ENCODE measurements around the gene RFTN2. TPM values are rescaled to one million over a fixed set of nuclear protein-coding genes. Genes with fewer than 3 reads are reported as not detected.

RFTN2 gene
- total and polyA plus RNA-seq, 2 of the 13 experiments (the other 11 are each of a cell fraction or from before 2014, with no cell fraction given), result not detected

DNA sequence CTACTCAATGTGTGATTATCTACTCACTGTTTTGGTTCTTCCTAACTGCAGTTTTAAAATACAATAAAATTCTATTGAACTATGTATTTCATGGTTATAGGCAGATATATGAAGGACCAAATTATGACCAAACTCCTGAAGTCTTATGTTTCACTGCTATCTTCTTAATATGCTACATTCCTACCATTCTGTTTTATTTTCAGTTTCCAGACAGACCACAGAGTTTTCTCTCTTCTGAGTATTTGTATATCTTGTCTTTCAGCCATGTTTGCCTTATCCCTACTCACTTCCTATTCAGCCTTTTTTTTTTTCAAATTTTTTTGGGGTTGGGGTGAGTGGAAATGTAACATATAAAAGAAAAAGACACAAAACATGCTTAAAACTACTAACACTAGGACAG, 6.3 kb downstream of the RFTN2 start (continued):
- TF ChIP-seq, protein P1, sequence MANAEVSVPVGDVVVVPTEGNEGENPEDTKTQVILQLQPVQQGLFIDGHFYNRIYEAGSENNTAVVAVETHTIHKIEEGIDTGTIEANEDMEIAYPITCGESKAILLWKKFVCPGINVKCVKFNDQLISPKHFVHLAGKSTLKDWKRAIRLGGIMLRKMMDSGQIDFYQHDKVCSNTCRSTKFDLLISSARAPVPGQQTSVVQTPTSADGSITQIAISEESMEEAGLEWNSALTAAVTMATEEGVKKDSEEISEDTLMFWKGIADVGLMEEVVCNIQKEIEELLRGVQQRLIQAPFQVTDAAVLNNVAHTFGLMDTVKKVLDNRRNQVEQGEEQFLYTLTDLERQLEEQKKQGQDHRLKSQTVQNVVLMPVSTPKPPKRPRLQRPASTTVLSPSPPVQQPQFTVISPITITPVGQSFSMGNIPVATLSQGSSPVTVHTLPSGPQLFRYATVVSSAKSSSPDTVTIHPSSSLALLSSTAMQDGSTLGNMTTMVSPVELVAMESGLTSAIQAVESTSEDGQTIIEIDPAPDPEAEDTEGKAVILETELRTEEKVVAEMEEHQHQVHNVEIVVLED (CRISPR knock-in tag; IDR thresholded peaks at IDR 0.05; ENCODE audit: borderline replicate concordance), result no peak
- TF ChIP-seq ZNF256 (CRISPR knock-in tag; conservative IDR thresholded peaks at IDR 0.05) (no peak), GTF3A (CRISPR knock-in tag; conservative IDR thresholded peaks at IDR 0.05) (no peak), MEIS1 (CRISPR knock-in tag; IDR thresholded peaks at IDR 0.05; ENCODE audit: borderline replicate concordance) (no peak), ZNF564 (CRISPR knock-in tag; IDR thresholded peaks at IDR 0.05) (no peak), MAF1 (CRISPR knock-in tag; IDR thresholded peaks at IDR 0.05; ENCODE audit: borderline replicate concordance) (no peak), BRD4 (CRISPR knock-in tag; IDR thresholded peaks at IDR 0.05) (no peak)
- TF ChIP-seq, protein P2, sequence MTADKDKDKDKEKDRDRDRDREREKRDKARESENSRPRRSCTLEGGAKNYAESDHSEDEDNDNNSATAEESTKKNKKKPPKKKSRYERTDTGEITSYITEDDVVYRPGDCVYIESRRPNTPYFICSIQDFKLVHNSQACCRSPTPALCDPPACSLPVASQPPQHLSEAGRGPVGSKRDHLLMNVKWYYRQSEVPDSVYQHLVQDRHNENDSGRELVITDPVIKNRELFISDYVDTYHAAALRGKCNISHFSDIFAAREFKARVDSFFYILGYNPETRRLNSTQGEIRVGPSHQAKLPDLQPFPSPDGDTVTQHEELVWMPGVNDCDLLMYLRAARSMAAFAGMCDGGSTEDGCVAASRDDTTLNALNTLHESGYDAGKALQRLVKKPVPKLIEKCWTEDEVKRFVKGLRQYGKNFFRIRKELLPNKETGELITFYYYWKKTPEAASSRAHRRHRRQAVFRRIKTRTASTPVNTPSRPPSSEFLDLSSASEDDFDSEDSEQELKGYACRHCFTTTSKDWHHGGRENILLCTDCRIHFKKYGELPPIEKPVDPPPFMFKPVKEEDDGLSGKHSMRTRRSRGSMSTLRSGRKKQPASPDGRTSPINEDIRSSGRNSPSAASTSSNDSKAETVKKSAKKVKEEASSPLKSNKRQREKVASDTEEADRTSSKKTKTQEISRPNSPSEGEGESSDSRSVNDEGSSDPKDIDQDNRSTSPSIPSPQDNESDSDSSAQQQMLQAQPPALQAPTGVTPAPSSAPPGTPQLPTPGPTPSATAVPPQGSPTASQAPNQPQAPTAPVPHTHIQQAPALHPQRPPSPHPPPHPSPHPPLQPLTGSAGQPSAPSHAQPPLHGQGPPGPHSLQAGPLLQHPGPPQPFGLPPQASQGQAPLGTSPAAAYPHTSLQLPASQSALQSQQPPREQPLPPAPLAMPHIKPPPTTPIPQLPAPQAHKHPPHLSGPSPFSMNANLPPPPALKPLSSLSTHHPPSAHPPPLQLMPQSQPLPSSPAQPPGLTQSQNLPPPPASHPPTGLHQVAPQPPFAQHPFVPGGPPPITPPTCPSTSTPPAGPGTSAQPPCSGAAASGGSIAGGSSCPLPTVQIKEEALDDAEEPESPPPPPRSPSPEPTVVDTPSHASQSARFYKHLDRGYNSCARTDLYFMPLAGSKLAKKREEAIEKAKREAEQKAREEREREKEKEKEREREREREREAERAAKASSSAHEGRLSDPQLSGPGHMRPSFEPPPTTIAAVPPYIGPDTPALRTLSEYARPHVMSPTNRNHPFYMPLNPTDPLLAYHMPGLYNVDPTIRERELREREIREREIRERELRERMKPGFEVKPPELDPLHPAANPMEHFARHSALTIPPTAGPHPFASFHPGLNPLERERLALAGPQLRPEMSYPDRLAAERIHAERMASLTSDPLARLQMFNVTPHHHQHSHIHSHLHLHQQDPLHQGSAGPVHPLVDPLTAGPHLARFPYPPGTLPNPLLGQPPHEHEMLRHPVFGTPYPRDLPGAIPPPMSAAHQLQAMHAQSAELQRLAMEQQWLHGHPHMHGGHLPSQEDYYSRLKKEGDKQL (CRISPR knock-in tag; IDR thresholded peaks at IDR 0.05; ENCODE audit: low read depth), result no peak
- TF ChIP-seq, protein P3, sequence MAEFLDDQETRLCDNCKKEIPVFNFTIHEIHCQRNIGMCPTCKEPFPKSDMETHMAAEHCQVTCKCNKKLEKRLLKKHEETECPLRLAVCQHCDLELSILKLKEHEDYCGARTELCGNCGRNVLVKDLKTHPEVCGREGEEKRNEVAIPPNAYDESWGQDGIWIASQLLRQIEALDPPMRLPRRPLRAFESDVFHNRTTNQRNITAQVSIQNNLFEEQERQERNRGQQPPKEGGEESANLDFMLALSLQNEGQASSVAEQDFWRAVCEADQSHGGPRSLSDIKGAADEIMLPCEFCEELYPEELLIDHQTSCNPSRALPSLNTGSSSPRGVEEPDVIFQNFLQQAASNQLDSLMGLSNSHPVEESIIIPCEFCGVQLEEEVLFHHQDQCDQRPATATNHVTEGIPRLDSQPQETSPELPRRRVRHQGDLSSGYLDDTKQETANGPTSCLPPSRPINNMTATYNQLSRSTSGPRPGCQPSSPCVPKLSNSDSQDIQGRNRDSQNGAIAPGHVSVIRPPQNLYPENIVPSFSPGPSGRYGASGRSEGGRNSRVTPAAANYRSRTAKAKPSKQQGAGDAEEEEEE (CRISPR knock-in tag; IDR thresholded peaks at IDR 0.05; ENCODE audit: borderline replicate concordance), result no peak

Data from HepG2 (cell line).